Duodenal mucosa (tissue), 2 donors: Measurements from ENCODE around the gene SULT1A1.
"Not testable (repeated sequence)": the region's sequence is repeated elsewhere in the genome, so short reads cannot be mapped to it uniquely, and the experiment has no call there.

ENCODE experiments used
- H3K27ac ChIP-seq: one replicate; pipeline ENCODE4 v1.7.0; 2013; ENCODE audit warnings: low read depth, low read length
- H3K27me3 ChIP-seq, 2 donors: one replicate each; pipeline ENCODE4 v1.7.0; 2013; ENCODE audit warnings: low read length in 2 of 2, control low read depth in 1 of 2; ENCODE audit not compliant: insufficient read depth in 2 of 2, control insufficient read depth in 1 of 2
- H3K36me3 ChIP-seq, 2 donors: one replicate each; pipeline ENCODE4 v1.7.0; 2013; ENCODE audit warnings: low read length in 2 of 2, control low read depth in 1 of 2; ENCODE audit not compliant: insufficient read depth in 2 of 2, control insufficient read depth in 1 of 2
- H3K4me1 ChIP-seq, 2 donors: one replicate each; pipeline ENCODE4 v1.7.0; 2013; ENCODE audit warnings: low read length in 2 of 2, control low read depth in 1 of 2; ENCODE audit not compliant: insufficient read depth in 2 of 2, control insufficient read depth in 1 of 2
- H3K4me3 ChIP-seq, 2 donors: one replicate each; pipeline ENCODE4 v1.7.0; 2013; ENCODE audit warnings: low read length in 2 of 2, low read depth in 1 of 2
- H3K9ac ChIP-seq, 2 donors: one replicate each; pipeline ENCODE4 v1.7.0; 2013; ENCODE audit warnings: low read length in 2 of 2, low read depth in 1 of 2
- H3K9me3 ChIP-seq, 2 donors: one replicate each; pipeline ENCODE4 v1.7.0; 2013; ENCODE audit warnings: low read length in 2 of 2, control low read depth in 1 of 2; ENCODE audit not compliant: control insufficient read depth in 1 of 2

The SULT1A1 gene

GRCh38 chr16:28601589-28601988 is 8.3 kb downstream of the SULT1A1 start:
- not testable (repeated sequence) for H3K4me3 ChIP-seq, H3K9ac ChIP-seq, H3K36me3 ChIP-seq, H3K9me3 ChIP-seq, H3K27me3 ChIP-seq, H3K27ac ChIP-seq
- H3K4me1 ChIP-seq: peaks cover 10 to 15% of the 10 kb centered on the region in 2 donors

DNA sequence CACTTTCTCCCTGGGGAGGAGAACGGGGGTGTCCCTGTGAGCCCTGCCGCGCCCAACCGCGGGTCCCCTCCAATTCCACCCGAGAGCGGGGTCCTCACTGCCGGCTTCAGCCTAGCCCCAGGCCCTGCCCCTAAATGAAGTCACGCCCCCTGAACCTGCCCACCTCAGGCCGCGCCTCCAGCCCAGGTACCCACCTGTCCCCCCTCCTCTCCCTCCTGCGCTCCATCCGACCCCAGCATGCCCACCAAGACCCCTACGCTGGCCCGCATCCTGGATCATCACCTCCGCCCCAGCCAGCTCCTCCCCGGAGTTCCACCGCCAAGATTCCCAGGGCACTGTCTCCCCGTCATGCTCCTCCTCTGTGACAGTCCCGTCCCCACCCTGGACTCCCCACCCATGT is 8.9 kb downstream of the SULT1A1 start:
- H3K9me3 ChIP-seq, H3K27ac ChIP-seq, H3K4me3 ChIP-seq, H3K9ac ChIP-seq, H3K27me3 ChIP-seq, H3K36me3 ChIP-seq: not testable (repeated sequence)
- peaks cover 10 to 15% of the 10 kb centered on the region in 2 donors for H3K4me1 ChIP-seq

DNA sequence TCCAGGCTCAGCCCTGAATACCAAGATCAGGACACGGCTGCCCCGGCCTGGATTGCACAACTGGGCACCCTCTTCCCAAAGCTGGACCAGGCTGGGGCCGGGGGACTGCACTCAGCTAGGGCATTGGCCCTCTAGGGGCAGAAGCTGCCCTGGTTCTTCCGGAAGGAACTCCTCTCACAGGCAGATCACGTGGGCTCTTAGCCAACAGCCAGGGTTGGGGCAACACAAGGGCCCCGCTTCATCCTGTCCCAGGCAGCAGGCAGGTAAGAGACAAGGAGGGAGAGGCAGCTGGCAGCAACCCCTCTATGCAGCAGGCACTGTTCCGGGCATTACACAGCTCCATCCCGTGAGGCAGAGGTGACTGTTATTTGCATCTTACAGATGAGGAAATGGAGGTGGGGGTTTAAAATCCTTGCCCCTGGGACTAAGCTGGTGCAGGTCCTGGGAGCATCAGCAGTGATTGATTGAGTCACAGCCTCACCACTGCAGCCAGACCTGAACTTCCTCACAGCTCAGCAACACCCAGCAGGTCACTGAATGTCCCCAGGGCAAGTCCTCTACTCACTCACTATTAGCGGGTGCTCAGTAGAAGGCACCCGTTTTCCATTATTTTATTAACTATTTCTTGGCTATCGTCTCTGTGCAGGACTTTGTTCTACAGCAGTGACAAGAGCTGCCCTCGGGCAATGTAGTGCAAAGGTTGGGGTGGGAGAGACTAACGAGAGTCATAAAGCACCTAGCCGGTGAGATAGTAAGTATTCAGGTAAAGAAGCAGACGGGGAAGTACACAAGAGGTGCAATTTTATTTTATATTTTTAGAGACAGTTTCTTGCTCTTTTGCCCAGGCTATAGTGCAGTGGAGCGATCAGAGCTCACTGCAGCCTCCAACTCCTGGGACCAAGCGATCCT is 10.2 kb downstream of the SULT1A1 start:
- not testable (repeated sequence) for H3K27ac ChIP-seq, H3K27me3 ChIP-seq, H3K4me3 ChIP-seq, H3K9me3 ChIP-seq, H3K9ac ChIP-seq, H3K36me3 ChIP-seq
- peaks cover 10 to 15% of the 10 kb centered on the region in 2 donors for H3K4me1 ChIP-seq

GRCh38 chr16:28597692-28598261 is 12.1 kb downstream of the SULT1A1 start:
- H3K27ac ChIP-seq: peak overlapping the region; percentile 66
- peaks cover 0 to 7% of the 10 kb centered on the region in 2 donors for H3K36me3 ChIP-seq

GRCh38 chr16:28596840-28597691 is 12.8 kb downstream of the SULT1A1 start, which contains the start of gene SULT1A2:
SULT1A2 (minus strand) TSS chr16:28597050; CDS start chr16:28595930, 1,120 bp downstream.
- Histone ChIP-seq H3K36me3 (peaks cover 5 to 11% of the 10 kb centered on the region in 2 donors), H3K9ac (peak within 1 kb of the TSS; percentile 39 to 51), H3K4me3 (peak within 1 kb of the TSS; percentile 44 to 58), H3K9me3 (no peaks in the 10 kb centered on the region), H3K27me3 (no peaks in the 10 kb centered on the region), H3K4me1 (peaks cover 10 to 15% of the 10 kb centered on the region in 2 donors), H3K27ac (peak within 1 kb of the TSS; percentile 66)

More at GRCh38 chr16:28597692-28598261, 12.1 kb downstream of the SULT1A1 start:
- H3K27me3 ChIP-seq: no peaks in the 10 kb centered on the region
- peak overlapping the region in 1 of 2 donors; percentile 18 for H3K9ac ChIP-seq
- peaks cover 10 to 15% of the 10 kb centered on the region in 2 donors for H3K4me1 ChIP-seq
- H3K4me3 ChIP-seq: peak overlapping the region in 1 of 2 donors; percentile 15
- H3K9me3 ChIP-seq: no peaks in the 10 kb centered on the region

- peaks cover 10 to 15% of the 10 kb centered on the region in 2 donors for H3K4me1 ChIP-seq
- H3K36me3 ChIP-seq: peaks cover 11 to 20% of the 10 kb centered on the region in 2 donors
- H3K9ac ChIP-seq: peak overlapping the region; percentile 39 to 51
- H3K27ac ChIP-seq: no peak overlapping the region
- no peaks in the 10 kb centered on the region for H3K9me3 ChIP-seq
- H3K27me3 ChIP-seq: no peaks in the 10 kb centered on the region
- peak overlapping the region; percentile 44 to 58 for H3K4me3 ChIP-seq
These were observed 13.7 kb downstream of the SULT1A1 start for GRCh38 chr16:28596115-28596630.

- not testable (repeated sequence) for H3K9ac ChIP-seq, H3K27ac ChIP-seq, H3K27me3 ChIP-seq, H3K9me3 ChIP-seq
- Histone ChIP-seq H3K4me1 (peaks cover 10 to 15% of the 10 kb centered on the region in 2 donors), H3K4me3 (peak overlapping the region in 1 of 2 donors; percentile 28), H3K36me3 (peaks cover 17 to 27% of the 10 kb centered on the region in 2 donors)
These were observed 14.4 kb downstream of the SULT1A1 start for GRCh38 chr16:28595451-28595850.

- Histone ChIP-seq H3K36me3 (peaks cover 30 to 50% of the 10 kb centered on the region in 2 donors), H3K9ac (no peak overlapping the region), H3K4me1 (peaks cover 10 to 12% of the 10 kb centered on the region in 2 donors), H3K9me3 (no peaks in the 10 kb centered on the region), H3K27ac (no peak overlapping the region), H3K4me3 (no peak overlapping the region), H3K27me3 (no peaks in the 10 kb centered on the region)
These were observed 16.8 kb downstream of the SULT1A1 start for GRCh38 chr16:28592979-28593553.

DNA sequence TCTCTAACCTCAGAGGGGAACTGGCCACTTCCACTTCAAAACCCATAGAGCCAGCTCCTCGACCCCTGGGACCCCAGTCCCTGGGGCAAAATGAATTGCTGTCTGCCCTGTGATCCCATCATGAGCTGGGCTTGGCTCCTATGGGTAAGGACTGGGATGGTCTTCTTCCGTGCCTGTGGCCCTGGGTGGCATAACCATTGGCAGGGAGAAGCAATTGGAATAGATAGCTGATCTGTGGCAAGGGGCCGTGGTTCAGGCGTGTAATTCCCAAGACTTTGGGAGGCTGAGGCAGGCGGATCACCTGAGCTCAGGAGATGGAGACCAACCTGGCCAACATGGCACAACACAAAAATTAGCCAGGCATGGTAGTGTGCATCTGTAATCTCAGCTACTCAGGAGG is 17.3 kb downstream of the SULT1A1 start:
- peaks cover 6% of the 10 kb centered on the region in 2 donors for H3K4me1 ChIP-seq
- H3K36me3 ChIP-seq: peaks cover 30 to 52% of the 10 kb centered on the region in 2 donors

More for the DNA sequence above, 17.3 kb downstream of the SULT1A1 start:
- H3K9ac ChIP-seq: no peak overlapping the region
- no peak overlapping the region for H3K27ac ChIP-seq
- no peak overlapping the region for H3K4me3 ChIP-seq
- no peaks in the 10 kb centered on the region for H3K27me3 ChIP-seq
- H3K9me3 ChIP-seq: no peaks in the 10 kb centered on the region
